Liver (tissue), 3 donors: ENCODE measurements around the gene RAB38.

Experiments used
- NR2F2 ChIP-seq: IDR thresholded peaks from 2 replicates; pipeline ENCODE4 v1.6.1; 2016; ENCODE audit warnings: antibody characterized with exemption
- TAF1 ChIP-seq: conservative IDR thresholded peaks from 2 replicates; pipeline ENCODE4 v1.6.1; 2016; ENCODE audit warnings: antibody characterized with exemption, mild to moderate bottlenecking
- TF ChIP-seq, protein P1 (sequence below): fragments of 150-350 bp; IDR thresholded peaks from 2 replicates; pipeline ENCODE4 v1.5.1; 2017; ENCODE audit warnings: improper control_type of control experiment, low read depth, low read length; ENCODE audit not compliant: missing input control
- TF ChIP-seq, protein P2 (sequence below): IDR thresholded peaks from 2 replicates; pipeline ENCODE4 v1.6.1; 2016; ENCODE audit warnings: antibody characterized with exemption
- donor health status: healthy.
- donor health status: healthy.

DNA sequence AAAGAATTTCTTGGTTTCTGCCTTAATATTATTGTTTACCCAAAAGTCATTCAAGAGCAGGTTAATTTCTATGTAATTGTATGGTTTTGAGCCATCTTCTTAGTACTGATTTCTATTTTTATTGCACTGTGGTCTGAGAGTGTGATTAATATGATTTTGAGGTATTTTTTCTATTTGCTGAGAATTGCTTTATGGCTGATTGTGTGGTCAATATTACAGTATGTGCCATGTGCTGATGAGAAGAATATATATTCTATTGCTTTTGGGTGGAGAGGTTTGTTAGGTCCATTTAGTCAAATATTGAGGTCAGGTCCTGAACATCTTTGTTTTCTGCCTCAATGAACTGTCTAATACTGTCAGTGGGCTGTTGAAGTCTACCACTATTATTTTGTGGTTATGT, 20.7 kb upstream of the RAB38 start:
- TF ChIP-seq NR2F2, result no peak
- TF ChIP-seq, protein P1, sequence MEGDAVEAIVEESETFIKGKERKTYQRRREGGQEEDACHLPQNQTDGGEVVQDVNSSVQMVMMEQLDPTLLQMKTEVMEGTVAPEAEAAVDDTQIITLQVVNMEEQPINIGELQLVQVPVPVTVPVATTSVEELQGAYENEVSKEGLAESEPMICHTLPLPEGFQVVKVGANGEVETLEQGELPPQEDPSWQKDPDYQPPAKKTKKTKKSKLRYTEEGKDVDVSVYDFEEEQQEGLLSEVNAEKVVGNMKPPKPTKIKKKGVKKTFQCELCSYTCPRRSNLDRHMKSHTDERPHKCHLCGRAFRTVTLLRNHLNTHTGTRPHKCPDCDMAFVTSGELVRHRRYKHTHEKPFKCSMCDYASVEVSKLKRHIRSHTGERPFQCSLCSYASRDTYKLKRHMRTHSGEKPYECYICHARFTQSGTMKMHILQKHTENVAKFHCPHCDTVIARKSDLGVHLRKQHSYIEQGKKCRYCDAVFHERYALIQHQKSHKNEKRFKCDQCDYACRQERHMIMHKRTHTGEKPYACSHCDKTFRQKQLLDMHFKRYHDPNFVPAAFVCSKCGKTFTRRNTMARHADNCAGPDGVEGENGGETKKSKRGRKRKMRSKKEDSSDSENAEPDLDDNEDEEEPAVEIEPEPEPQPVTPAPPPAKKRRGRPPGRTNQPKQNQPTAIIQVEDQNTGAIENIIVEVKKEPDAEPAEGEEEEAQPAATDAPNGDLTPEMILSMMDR, result no peak
- TF ChIP-seq, protein P2, sequence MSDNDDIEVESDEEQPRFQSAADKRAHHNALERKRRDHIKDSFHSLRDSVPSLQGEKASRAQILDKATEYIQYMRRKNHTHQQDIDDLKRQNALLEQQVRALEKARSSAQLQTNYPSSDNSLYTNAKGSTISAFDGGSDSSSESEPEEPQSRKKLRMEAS, result no peak
- TF ChIP-seq TAF1, result no peak
